Measurements from ENCODE around the gene IFNA6.

GRCh38 chr9:21305213-21305612, 45.5 kb downstream of the IFNA6 start, which contains the start of gene IFNA5:
- TF ChIP-seq CTCF (IDR thresholded peaks at IDR 0.05), result no peak
- no peak for TF ChIP-seq REST (IDR thresholded peaks at IDR 0.05; ENCODE audit: insufficient read depth in 1 of 2, low read depth in 2 of 2, low read length in 1 of 2)
- no peak for TF ChIP-seq POLR2AphosphoS5 (IDR thresholded peaks at IDR 0.05; ENCODE audit: low read depth, low read length)
- no peak for TF ChIP-seq SIN3A (IDR thresholded peaks at IDR 0.05; ENCODE audit: borderline replicate concordance, insufficient read depth, low read depth, low read length)

Data from Panc1 (cell line).